GM19468 (cell line): ENCODE results near the gene SEMA3A.

ENCODE experiments used
- ATAC-seq: cut with Tn5 transposase; IDR thresholded peaks from one replicate; pipeline ENCODE4 v1.9.1; 2021; ENCODE audit warnings: mild to moderate bottlenecking, moderate library complexity, moderate number of reproducible peaks; ENCODE audit not compliant: unreplicated experiment; ENCODE audit errors: extremely low read depth

Gene SEMA3A

GRCh38 chr7:84199216-84199615 is 4.6 kb upstream of the SEMA3A start:
- ATAC-seq: no peak

- no peak for ATAC-seq
Measured at GRCh38 chr7:84196084-84196503, 1.5 kb upstream of the SEMA3A start.

GRCh38 chr7:84195295-84196060 is 889 bp upstream of the SEMA3A start:
- no peak for ATAC-seq

- no peak for ATAC-seq
Measured at GRCh38 chr7:84193747-84194146, 842 bp downstream of the SEMA3A start.

GRCh38 chr7:84191842-84192241 is 2.7 kb downstream of the SEMA3A start:
- no peak for ATAC-seq

- ATAC-seq: no peak
Measured at GRCh38 chr7:84191261-84191660, 3.3 kb downstream of the SEMA3A start.

GRCh38 chr7:84190016-84190705 is 4.4 kb downstream of the SEMA3A start:
- no peak for ATAC-seq

GRCh38 chr7:84188786-84189405 is 5.7 kb downstream of the SEMA3A start:
- no peak for ATAC-seq

GRCh38 chr7:84187813-84188510 is 6.6 kb downstream of the SEMA3A start:
- ATAC-seq: no peak

GRCh38 chr7:84187087-84187805 is 7.3 kb downstream of the SEMA3A start:
- ATAC-seq: no peak

GRCh38 chr7:84183741-84184140 is 10.8 kb downstream of the SEMA3A start:
- no peak for ATAC-seq

GRCh38 chr7:84182301-84182700 is 12.3 kb downstream of the SEMA3A start:
- ATAC-seq: no peak

GRCh38 chr7:84181628-84182027 is 13.0 kb downstream of the SEMA3A start:
- ATAC-seq: no peak

- ATAC-seq: no peak
Measured at GRCh38 chr7:84177758-84178412, 16.7 kb downstream of the SEMA3A start.

GRCh38 chr7:84176716-84177115 is 17.9 kb downstream of the SEMA3A start:
- ATAC-seq: no peak

GRCh38 chr7:84175461-84175860 is 19.1 kb downstream of the SEMA3A start:
- no peak for ATAC-seq

GRCh38 chr7:84170646-84171045 is 23.9 kb downstream of the SEMA3A start:
- ATAC-seq: no peak

- ATAC-seq: no peak
Measured at GRCh38 chr7:84162584-84162983, 32.0 kb downstream of the SEMA3A start.

- no peak for ATAC-seq
Measured at GRCh38 chr7:84162125-84162524, 32.5 kb downstream of the SEMA3A start.

- no peak for ATAC-seq
Measured at GRCh38 chr7:84161398-84161797, 33.2 kb downstream of the SEMA3A start.
